ENCODE measurements around the gene HNRNPF. TPM values are rescaled to one million over a fixed set of nuclear protein-coding genes. Genes with fewer than 3 reads are reported as not detected.

The HNRNPF gene, protein sequence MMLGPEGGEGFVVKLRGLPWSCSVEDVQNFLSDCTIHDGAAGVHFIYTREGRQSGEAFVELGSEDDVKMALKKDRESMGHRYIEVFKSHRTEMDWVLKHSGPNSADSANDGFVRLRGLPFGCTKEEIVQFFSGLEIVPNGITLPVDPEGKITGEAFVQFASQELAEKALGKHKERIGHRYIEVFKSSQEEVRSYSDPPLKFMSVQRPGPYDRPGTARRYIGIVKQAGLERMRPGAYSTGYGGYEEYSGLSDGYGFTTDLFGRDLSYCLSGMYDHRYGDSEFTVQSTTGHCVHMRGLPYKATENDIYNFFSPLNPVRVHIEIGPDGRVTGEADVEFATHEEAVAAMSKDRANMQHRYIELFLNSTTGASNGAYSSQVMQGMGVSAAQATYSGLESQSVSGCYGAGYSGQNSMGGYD
- 296 to 346 TPM (median 337 TPM) in 5 replicates for total RNA-seq (2022; extraction: Qiagen RNA extraction)

DNA sequence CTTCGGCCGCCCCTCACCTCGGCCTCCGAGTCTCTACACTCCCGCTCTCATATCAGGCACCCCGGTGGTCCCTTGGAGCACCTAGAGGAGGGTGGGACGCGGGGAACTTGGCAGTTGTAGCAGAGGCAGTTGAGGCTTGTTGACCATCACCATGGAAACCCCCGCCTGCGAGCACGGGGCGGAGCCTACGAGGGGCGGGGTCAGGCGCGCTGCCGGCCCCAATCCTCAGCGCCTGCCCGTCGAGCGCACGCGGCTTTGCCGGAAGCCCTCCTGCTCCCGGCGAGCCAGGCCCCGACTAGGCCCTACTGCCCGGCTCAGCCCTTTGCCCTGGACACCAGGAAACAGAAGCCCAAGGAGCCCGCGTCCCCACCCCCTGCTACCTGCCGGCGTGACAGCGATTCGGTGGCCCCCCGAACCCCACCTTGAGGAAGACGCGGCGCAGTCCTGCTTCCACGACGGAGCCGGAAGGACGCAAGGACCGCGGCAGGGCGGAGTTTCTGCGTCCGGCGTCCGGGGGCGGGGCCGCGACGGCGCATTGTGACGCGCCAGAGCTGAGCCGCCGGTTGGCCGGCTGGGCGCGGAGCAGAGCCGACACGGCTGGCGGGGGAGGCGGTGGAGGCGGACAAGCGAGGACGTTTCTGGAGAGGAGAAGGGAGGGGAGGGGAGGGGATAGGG, at the start of gene HNRNPF:
Gene HNRNPF (minus strand): TSS at position 477 of the 675 bp plus-strand sequence. CDS start 21,302 bp downstream, outside the sequence.

DNA sequence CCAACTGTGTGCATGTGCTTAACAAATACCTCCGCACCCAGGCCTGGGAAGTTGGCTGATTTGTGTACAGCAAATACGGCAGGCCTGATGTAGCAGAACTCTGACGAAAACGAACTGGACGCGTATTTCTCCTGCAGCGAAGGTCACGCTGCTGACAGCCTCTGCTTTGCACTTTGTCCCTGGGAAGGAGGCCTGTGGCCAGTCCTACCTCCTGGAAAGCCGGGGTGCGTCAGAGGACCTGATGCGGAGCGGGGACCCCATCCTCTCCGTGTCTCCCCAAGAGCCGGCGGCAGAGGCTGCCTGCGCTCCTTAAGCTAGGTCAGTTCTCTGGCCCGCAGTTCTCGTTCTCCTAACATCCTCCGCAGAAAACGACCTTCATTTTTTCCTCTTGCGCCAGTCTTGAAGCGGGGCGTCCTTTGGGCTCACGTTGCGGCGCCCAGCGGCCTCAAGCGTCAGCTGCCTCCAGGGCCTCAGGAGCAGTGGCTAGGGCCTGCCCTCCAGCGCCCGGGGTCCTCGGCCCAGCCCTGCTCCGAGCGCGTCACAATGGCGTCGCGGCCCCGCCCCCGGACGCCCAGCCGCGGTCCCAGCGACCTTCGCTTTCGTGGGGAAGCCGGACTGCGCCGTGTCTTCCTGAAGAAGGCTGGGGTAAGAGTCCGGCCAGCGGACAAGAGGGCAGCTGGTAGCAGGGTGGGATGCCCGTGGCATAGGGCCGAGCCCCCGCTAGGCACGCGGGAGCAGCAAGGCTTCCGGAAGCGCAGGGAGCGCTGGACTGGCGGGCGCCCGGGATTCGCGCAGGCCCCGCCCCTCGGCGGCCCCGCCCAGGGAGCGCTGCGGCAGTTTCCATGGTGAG, 27.5 kb upstream of the HNRNPF start, which contains the start of gene ZNF487:
Gene ZNF487 (plus strand): TSS at position 821 of the 850 bp plus-strand sequence. CDS start 38,703 bp downstream, outside the sequence.

DNA sequence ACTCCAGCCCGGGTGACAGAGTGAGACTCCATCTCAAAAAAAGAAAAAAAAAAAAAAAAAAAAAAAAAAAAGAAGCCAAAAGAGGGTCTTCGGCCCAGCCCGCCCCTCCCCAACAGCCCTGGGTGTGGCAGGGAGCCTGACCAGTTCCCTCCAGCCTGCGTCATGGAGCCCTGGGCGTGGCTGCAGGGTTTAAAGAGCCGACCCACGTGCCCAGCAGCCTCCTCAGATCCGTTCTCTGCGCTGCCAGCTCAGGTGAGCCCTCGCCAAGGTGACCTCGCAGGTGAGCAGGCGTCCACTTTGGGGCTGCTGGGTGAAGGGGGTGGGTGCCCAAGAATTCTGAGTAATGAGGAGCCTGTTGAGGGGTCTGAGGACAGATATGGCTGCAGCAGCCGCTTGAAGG, 37.6 kb downstream of the HNRNPF start, which contains the start of gene FXYD4:
Gene FXYD4 (plus strand): TSS at position 219 of the 400 bp plus-strand sequence. CDS start 2,111 bp downstream, outside the sequence.

Other genes with a start within 250 kb of the HNRNPF start
- gene RASGEF1A, start 142.1 kb downstream of the HNRNPF start, total RNA-seq (2022; extraction: Qiagen RNA extraction) = 3.9 to 6.4 TPM (median 5.9 TPM) in 5 replicates
- gene FXYD4, start 37.5 kb downstream of the HNRNPF start, total RNA-seq (2022; extraction: Qiagen RNA extraction) = not detected in 5 replicates
- 5.1 to 8.9 TPM (median 7.0 TPM) in 5 replicates for gene ZNF487, start 27.9 kb upstream of the HNRNPF start, total RNA-seq (2022; extraction: Qiagen RNA extraction)
- gene ZNF239, start 165.4 kb upstream of the HNRNPF start, total RNA-seq (2022; extraction: Qiagen RNA extraction) = 1.7 to 2.5 TPM (median 1.9 TPM) in 5 replicates
- 1.6 to 2.6 TPM (median 2.1 TPM) in 5 replicates for gene ZNF485, start 197.3 kb upstream of the HNRNPF start, total RNA-seq (2022; extraction: Qiagen RNA extraction)
- gene ZNF32, start 239.7 kb upstream of the HNRNPF start, total RNA-seq (2022; extraction: Qiagen RNA extraction) = 12.9 to 18.6 TPM (median 15.6 TPM) in 5 replicates

Measured in A549 treated with Mapracorat at 1 μM for 4 hours (cell line).